ENCODE results near the gene THOC6. TPM values are rescaled to one million over a fixed set of nuclear protein-coding genes. Genes with fewer than 3 reads are reported as not detected.

The THOC6 gene
- total RNA-seq, 8 experiments from 2014 or later, result 6.8 to 32.1 (median 14.0) TPM

Other genes starting within 250 kb of the THOC6 start
- 100 to 1,000 TPM; 244 to 395 (median 281) TPM for gene ELOB, start 246.8 kb upstream of the THOC6 start, total RNA-seq
- under 1 TPM in 4 of 8 experiments, not detected in 4; 0.22 to 0.51 (median 0.33) TPM for gene PRSS33, start 236.5 kb upstream of the THOC6 start, total RNA-seq
- not detected for gene PRSS41, start 225.6 kb upstream of the THOC6 start, total RNA-seq
- 1 to 10 TPM in 2 of 8 experiments, not detected in 6; 1.5 to 1.8 TPM for gene PRSS21, start 206.8 kb upstream of the THOC6 start, total RNA-seq
- gene ZG16B, start 193.7 kb upstream of the THOC6 start, total RNA-seq, result 1 to 10 TPM in 3 of 8 experiments, under 1 TPM in 1, not detected in 4; 0.54 to 1.4 (median 1.2) TPM
- 1 to 10 TPM in 1 of 8 experiments, under 1 TPM in 1, not detected in 6; 0.81 to 1.0 TPM for gene PRSS22, start 165.9 kb upstream of the THOC6 start, total RNA-seq
- 100 to 1,000 TPM in 1 of 8 experiments, 10 to 100 TPM in 7; 41.6 to 136 (median 49.4) TPM for gene FLYWCH2, start 140.8 kb upstream of the THOC6 start, total RNA-seq
- gene FLYWCH1, start 112.1 kb upstream of the THOC6 start, total RNA-seq, result 10 to 100 TPM; 15.0 to 55.9 (median 23.0) TPM
- 1 to 10 TPM in 5 of 8 experiments, under 1 TPM in 3; 0.36 to 5.3 (median 1.6) TPM for gene KREMEN2, start 59.8 kb upstream of the THOC6 start, total RNA-seq
- 10 to 100 TPM in 7 of 8 experiments, 1 to 10 TPM in 1; 1.6 to 36.4 (median 16.8) TPM for gene PAQR4, start 54.7 kb upstream of the THOC6 start, total RNA-seq
- gene PKMYT1, start 43.6 kb upstream of the THOC6 start, total RNA-seq, result 10 to 100 TPM in 3 of 8 experiments, 1 to 10 TPM in 4, under 1 TPM in 1; 0.36 to 48.7 (median 3.6) TPM
- gene CLDN9, start 11.1 kb upstream of the THOC6 start, total RNA-seq, result 1 to 10 TPM in 1 of 8 experiments, under 1 TPM in 7; 0.15 to 1.9 (median 0.32) TPM
- 1 to 10 TPM in 4 of 8 experiments, under 1 TPM in 4; 0.27 to 6.0 (median 1.3) TPM for gene CLDN6, start 5.9 kb upstream of the THOC6 start, total RNA-seq
- 100 to 1,000 TPM in 1 of 8 experiments, 10 to 100 TPM in 4, 1 to 10 TPM in 3; 4.3 to 144 (median 14.3) TPM for gene TNFRSF12A, start 3.7 kb upstream of the THOC6 start, total RNA-seq
- gene HCFC1R1, start 93 bp upstream of the THOC6 start, total RNA-seq, result 10 to 100 TPM; 30.2 to 71.4 (median 40.8) TPM
- under 1 TPM; 0.11 to 0.95 (median 0.21) TPM for gene BICDL2, start 12.9 kb downstream of the THOC6 start, total RNA-seq
- 1 to 10 TPM in 3 of 8 experiments, under 1 TPM in 5; 0.11 to 1.7 (median 0.75) TPM for gene MMP25, start 22.5 kb downstream of the THOC6 start, total RNA-seq
- gene IL32, start 41.6 kb downstream of the THOC6 start, total RNA-seq, result 10 to 100 TPM in 3 of 8 experiments, 1 to 10 TPM in 3, under 1 TPM in 2; 0.22 to 41.3 (median 4.0) TPM
- under 1 TPM in 6 of 8 experiments, not detected in 2; 0.17 to 0.71 (median 0.40) TPM for gene ZSCAN10, start 75.3 kb downstream of the THOC6 start, total RNA-seq
- gene ZNF205, start 88.6 kb downstream of the THOC6 start, total RNA-seq, result 10 to 100 TPM in 7 of 8 experiments, 1 to 10 TPM in 1; 7.8 to 19.2 (median 14.9) TPM
- gene ZNF213, start 111.0 kb downstream of the THOC6 start, total RNA-seq, result 1 to 10 TPM; 2.6 to 9.6 (median 6.5) TPM
- 1 to 10 TPM in 1 of 8 experiments, under 1 TPM in 3, not detected in 4; 0.32 to 1.4 (median 0.85) TPM for gene OR1F1, start 164.2 kb downstream of the THOC6 start, total RNA-seq
- 10 to 100 TPM in 3 of 8 experiments, 1 to 10 TPM in 5; 7.3 to 14.8 (median 9.3) TPM for gene ZNF200, start 211.1 kb downstream of the THOC6 start, total RNA-seq
- under 1 TPM in 6 of 8 experiments, not detected in 2; 0.05 to 0.47 (median 0.19) TPM for gene MEFV, start 232.6 kb downstream of the THOC6 start, total RNA-seq